CD14-positive monocyte (primary cell): ENCODE results near the gene EMC6. TPM values are rescaled to one million over a fixed set of nuclear protein-coding genes. Genes with fewer than 3 reads are reported as not detected.

ENCODE experiments used
- DNase-seq, 3 donors: peaks; one replicate each; pipeline ENCODE4 v3.0.0-alpha.2; 2011 to 2022
- H2AFZ ChIP-seq: 2 replicates; pipeline ENCODE4 v1.6.0; 2012; ENCODE audit warnings: mild to moderate bottlenecking, low read depth, low read length, inconsistent platforms; ENCODE audit not compliant: insufficient read depth, poor library complexity, severe bottlenecking
- H3K27ac ChIP-seq, 2 donors: 1 replicate in 1 of 2; 2 replicates in 1 of 2; pipeline ENCODE4 v1.5.1; 2012 to 2013; ENCODE audit warnings: low read length in 2 of 2, control low read depth in 1 of 2, inconsistent platforms in 1 of 2, low read depth in 1 of 2, mild to moderate bottlenecking in 1 of 2
- H3K27me3 ChIP-seq, 2 donors: one replicate each; pipeline versions ENCODE4 v1.6.0 to v1.6.1; 2011 to 2013; ENCODE audit warnings: low read length in 2 of 2; ENCODE audit not compliant: control insufficient read depth in 2 of 2, insufficient read depth in 2 of 2
- H3K36me3 ChIP-seq, 2 donors: replicated peaks in 1 of 2; 1 replicate in 1 of 2; 2 replicates in 1 of 2; pipeline versions ENCODE4 v1.5.1 to v1.6.1; 2012 to 2013; ENCODE audit warnings: low read length in 2 of 2, control low read depth in 1 of 2, inconsistent platforms in 1 of 2, mild to moderate bottlenecking in 1 of 2; ENCODE audit not compliant: insufficient read depth in 2 of 2, control insufficient read depth in 1 of 2
- H3K4me1 ChIP-seq, 2 donors: 1 replicate in 1 of 2; 2 replicates in 1 of 2; pipeline versions ENCODE4 v1.5.1 to v1.6.1; 2012 to 2013; ENCODE audit warnings: low read length in 2 of 2, control low read depth in 1 of 2, inconsistent platforms in 1 of 2, mild to moderate bottlenecking in 1 of 2, moderate library complexity in 1 of 2; ENCODE audit not compliant: insufficient read depth in 2 of 2, control insufficient read depth in 1 of 2
- H3K4me2 ChIP-seq: replicated peaks from 2 replicates; pipeline ENCODE3; 2012; ENCODE audit warnings: low read length, moderate library complexity, mild to moderate bottlenecking; ENCODE audit not compliant: poor library complexity, severe bottlenecking; ENCODE audit errors: extremely low read depth
- H3K4me3 ChIP-seq, 3 experiments: fragments of 200-600 bp in 1 of 3; sonication (generic) in 1 of 3; replicated peaks in 1 of 3; 1 replicate in 2 of 3; 2 replicates in 1 of 3; pipeline ENCODE4 v1.5.1; 2011 to 2013; ENCODE audit warnings: low read length in 3 of 3, mild to moderate bottlenecking in 3 of 3, control low read depth in 2 of 3, low read depth in 2 of 3, inconsistent platforms in 1 of 3, moderate library complexity in 1 of 3
- H3K79me2 ChIP-seq: 2 replicates; pipeline ENCODE4 v1.6.0; 2012; ENCODE audit warnings: mild to moderate bottlenecking, control low read depth, inconsistent platforms, low read length, moderate library complexity; ENCODE audit not compliant: insufficient read depth
- H3K9ac ChIP-seq: 2 replicates; pipeline ENCODE4 v1.6.0; 2017; ENCODE audit warnings: low read length, mild to moderate bottlenecking; ENCODE audit not compliant: insufficient read depth, poor library complexity, severe bottlenecking
- H3K9me3 ChIP-seq, 2 donors: replicated peaks in 1 of 2; 1 replicate in 1 of 2; 2 replicates in 1 of 2; pipeline versions ENCODE4 v1.5.1 to v1.6.1; 2012 to 2013; ENCODE audit warnings: low read length in 2 of 2, control low read depth in 1 of 2; ENCODE audit not compliant: control insufficient read depth in 1 of 2, insufficient read depth in 1 of 2
- H4K20me1 ChIP-seq: 2 replicates; pipeline ENCODE4 v1.6.0; 2012; ENCODE audit warnings: mild to moderate bottlenecking, low read length, control low read depth, moderate library complexity; ENCODE audit not compliant: insufficient read depth
- H3K27ac Mint-ChIP-seq, 7 donors: one replicate each; pipeline ENCODE4 v1.8.0; 2020; ENCODE audit warnings: mild to moderate bottlenecking in 7 of 7, mixed read lengths in 7 of 7, moderate library complexity in 6 of 7, inconsistent platforms in 2 of 7
- H3K27me3 Mint-ChIP-seq, 3 donors: one replicate each; pipeline ENCODE4 v1.8.0; 2021 to 2022; ENCODE audit warnings: low read depth in 3 of 3, mild to moderate bottlenecking in 3 of 3, mixed read lengths in 3 of 3, moderate library complexity in 3 of 3, inconsistent platforms in 1 of 3
- H3K36me3 Mint-ChIP-seq, 2 donors: one replicate each; pipeline ENCODE4 v1.8.0; 2020; ENCODE audit warnings: mixed read lengths in 2 of 2, inconsistent platforms in 1 of 2, mild to moderate bottlenecking in 1 of 2
- H3K4me1 Mint-ChIP-seq: one replicate; pipeline ENCODE4 v1.8.0; 2020; ENCODE audit warnings: mild to moderate bottlenecking, mixed read lengths
- H3K4me3 Mint-ChIP-seq, 2 donors: one replicate each; pipeline ENCODE4 v1.8.0; 2020; ENCODE audit warnings: mild to moderate bottlenecking in 2 of 2, mixed read lengths in 2 of 2, moderate library complexity in 1 of 2
- H3K9me3 Mint-ChIP-seq, 7 donors: one replicate each; pipeline ENCODE4 v1.8.0; 2020 to 2022; ENCODE audit warnings: mixed read lengths in 7 of 7, mild to moderate bottlenecking in 6 of 7, moderate library complexity in 6 of 7, inconsistent platforms in 2 of 7
- CTCF ChIP-seq: fragments of 200-600 bp; IDR thresholded peaks from one replicate; pipeline ENCODE4 v1.8.0; 2022; ENCODE audit warnings: antibody characterized with exemption, mild to moderate bottlenecking
- WGBS: methylation state at CpG from one replicate; pipeline ENCODE4 v1.1.5; 2013; ENCODE audit warnings: missing lambda C conversion rate; ENCODE audit not compliant: insufficient coverage; 5-methylcytosine and 5-hydroxymethylcytosine counted together
- intact Hi-C, 2 donors: fragments of 100-400 bp; cut with micrococcal nuclease; formaldehyde crosslinking; loops; one replicate each; pipeline versions ENCODE4 v1.15.0 to v1.15.1; 2023
- polyA plus RNA-seq, 3 donors: library from polyadenylated mRNA; depleted of rRNA in 1 of 3; unstranded in 2 of 3; stranded (reverse) in 1 of 3; fragments of 300-500 nt in 2 of 3; fragments of >200 nt in 1 of 3; fragmentation: Illumina TruSeq in 2 of 3; gene quantifications; 1 replicate in 2 of 3; 2 replicates in 1 of 3; pipeline ENCODE4 v1.2.3, GENCODE V29; 2012 to 2021

Gene EMC6
- polyA plus RNA-seq, 3 donors = 24.4 to 118 (median 105) TPM

GRCh38 chr17:3627769-3628167, 40.8 kb upstream of the EMC6 start:
- intact Hi-C loops = no loop called here
- peaks cover 0 to 2% (median 0%) of the 10 kb centered on the region in 7 donors for H3K9me3 Mint-ChIP-seq
- Histone ChIP-seq H3K9ac (no peak overlapping the region), H3K79me2 (peaks cover 5% of the 10 kb centered on the region), H3K27ac (no peak overlapping the region), H3K4me1 (no peaks in the 10 kb centered on the region), H4K20me1 (no peaks in the 10 kb centered on the region), H3K27me3 (no peaks in the 10 kb centered on the region), H2AFZ (no peak overlapping the region), H3K4me3 (no peak overlapping the region), H3K4me2 (no peak overlapping the region), H3K9me3 (no peaks in the 10 kb centered on the region), H3K36me3 (peaks cover 39 to 64% of the 10 kb centered on the region in 2 donors)
- TF ChIP-seq CTCF = no peak
- H3K4me3 Mint-ChIP-seq = no peak overlapping the region
- no CpG with 5 or more reads among the region's 11 CpGs for WGBS
- no peaks in the 10 kb centered on the region for H3K27me3 Mint-ChIP-seq
- H3K36me3 Mint-ChIP-seq = peaks cover 56 to 78% of the 10 kb centered on the region in 2 donors
- no peak for DNase-seq
- peak overlapping the region in 1 of 7 donors; percentile 22 for H3K27ac Mint-ChIP-seq
- H3K4me1 Mint-ChIP-seq = peaks cover 3% of the 10 kb centered on the region

- H3K36me3 ChIP-seq = peaks cover 19 to 39% of the 10 kb centered on the region in 2 donors
Measured at GRCh38 chr17:3630781-3631180, 37.8 kb upstream of the EMC6 start.

More at GRCh38 chr17:3630781-3631180, 37.8 kb upstream of the EMC6 start:
- Histone ChIP-seq H3K9me3 (no peaks in the 10 kb centered on the region), H3K4me1 (peaks cover 10 to 12% of the 10 kb centered on the region in 2 donors), H2AFZ (no peak overlapping the region), H3K79me2 (peaks cover 19% of the 10 kb centered on the region), H3K4me3 (no peak overlapping the region), H3K4me2 (no peak overlapping the region), H3K27me3 (no peaks in the 10 kb centered on the region), H3K9ac (no peak overlapping the region), H4K20me1 (no peaks in the 10 kb centered on the region), H3K27ac (no peak overlapping the region)
- DNase-seq = no peak
- Mint-ChIP-seq H3K27ac (peak overlapping the region in 5 of 7 donors; percentile 37 to 80 (median 69)), H3K27me3 (peaks cover 0 to 4% (median 0%) of the 10 kb centered on the region in 3 donors), H3K4me1 (peaks cover 14% of the 10 kb centered on the region), H3K9me3 (peaks cover 0 to 2% (median 0%) of the 10 kb centered on the region in 7 donors), H3K4me3 (no peak overlapping the region), H3K36me3 (peaks cover 36 to 50% of the 10 kb centered on the region in 2 donors)
- WGBS = 86% methylated on average over 7 of the region's 10 CpGs
- no peak for TF ChIP-seq CTCF
- intact Hi-C loops = loop anchor here in 1 of 2 donors (10.0 kb wide), 1 partner anchor 586 kb away; no protein-coding TSS in a partner anchor
